ENCODE measurements around the gene PHF3.
A peak's percentile ranks its signal among the peaks of the same experiment; 100 is the strongest.

PHF3 gene

DNA sequence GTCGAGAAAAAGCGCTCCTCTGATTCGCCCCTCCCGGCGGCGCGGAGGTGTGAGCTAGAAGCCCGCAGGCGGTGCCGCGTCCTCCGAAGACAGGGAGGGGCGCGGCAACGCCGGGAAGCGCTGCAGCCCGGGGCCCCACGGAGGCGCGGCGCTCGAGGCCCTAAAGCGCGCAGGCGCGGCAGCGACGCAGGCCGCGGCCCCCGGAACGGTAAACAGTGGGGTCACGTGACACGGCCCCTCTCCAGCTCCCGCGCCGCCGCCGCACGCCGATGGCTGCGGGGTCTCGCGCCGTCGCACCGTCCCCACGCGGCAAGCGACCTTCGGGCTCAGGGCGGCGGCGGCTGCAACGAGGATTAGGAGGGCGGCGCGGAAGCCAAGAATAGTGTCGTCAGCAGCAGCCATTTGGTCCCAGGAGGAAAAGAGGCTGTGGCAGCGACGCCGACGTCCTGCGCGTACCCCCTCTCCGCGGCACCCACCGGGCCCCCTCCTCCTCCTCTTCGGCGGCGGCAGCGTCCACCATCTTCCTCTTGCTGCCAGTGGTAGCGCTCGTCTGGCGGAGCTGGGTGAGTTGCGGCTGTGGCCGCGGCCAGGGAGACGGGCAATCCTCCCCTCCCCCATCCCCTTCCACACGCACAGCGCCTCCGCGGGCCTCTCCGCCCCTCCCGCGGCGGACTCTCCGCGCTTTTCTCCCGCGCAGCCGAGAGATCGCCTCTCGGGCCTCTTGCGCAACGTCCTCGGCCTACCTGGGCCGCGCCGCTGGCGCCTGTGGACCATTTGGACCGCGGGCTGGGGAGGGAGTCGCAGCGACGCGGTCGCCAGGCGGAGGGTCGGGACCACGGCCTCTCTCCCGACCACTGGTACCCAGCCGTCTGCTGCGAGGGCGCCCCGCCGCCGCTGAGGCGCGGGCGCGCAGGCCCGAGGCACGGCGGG is at the start of gene PHF3:
Gene PHF3, plus strand, starts transcription at position 215 of the 930 bp plus-strand sequence. CDS start 10,750 bp downstream, outside the sequence.
- DNase-seq = peak; percentile 91

GRCh38 chr6:63589952-63590411 is 45.6 kb upstream of the PHF3 start:
- DNase-seq = no peak

DNA sequence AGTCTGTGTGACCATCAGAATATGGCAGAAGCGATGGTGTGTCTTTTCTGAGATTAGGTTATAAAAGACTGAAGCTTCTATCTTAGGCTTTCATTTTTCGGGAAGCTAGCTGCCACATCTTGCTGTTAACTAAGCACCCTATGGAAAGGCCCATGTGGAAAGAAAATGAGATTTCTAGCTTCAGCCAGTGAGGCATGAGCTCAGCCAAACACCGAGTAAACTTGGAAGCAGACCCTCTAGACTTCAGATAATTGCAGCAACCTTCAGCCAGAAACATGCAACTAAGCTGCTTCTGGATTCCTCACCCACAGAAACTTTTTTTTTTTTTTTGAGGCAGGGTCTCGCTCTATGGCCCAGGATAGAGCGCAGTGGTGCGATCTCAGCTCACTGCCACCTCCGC is 42.7 kb upstream of the PHF3 start:
- no peak for DNase-seq

- no peak for DNase-seq
These were observed 38.2 kb upstream of the PHF3 start for GRCh38 chr6:63597141-63598048.

DNA sequence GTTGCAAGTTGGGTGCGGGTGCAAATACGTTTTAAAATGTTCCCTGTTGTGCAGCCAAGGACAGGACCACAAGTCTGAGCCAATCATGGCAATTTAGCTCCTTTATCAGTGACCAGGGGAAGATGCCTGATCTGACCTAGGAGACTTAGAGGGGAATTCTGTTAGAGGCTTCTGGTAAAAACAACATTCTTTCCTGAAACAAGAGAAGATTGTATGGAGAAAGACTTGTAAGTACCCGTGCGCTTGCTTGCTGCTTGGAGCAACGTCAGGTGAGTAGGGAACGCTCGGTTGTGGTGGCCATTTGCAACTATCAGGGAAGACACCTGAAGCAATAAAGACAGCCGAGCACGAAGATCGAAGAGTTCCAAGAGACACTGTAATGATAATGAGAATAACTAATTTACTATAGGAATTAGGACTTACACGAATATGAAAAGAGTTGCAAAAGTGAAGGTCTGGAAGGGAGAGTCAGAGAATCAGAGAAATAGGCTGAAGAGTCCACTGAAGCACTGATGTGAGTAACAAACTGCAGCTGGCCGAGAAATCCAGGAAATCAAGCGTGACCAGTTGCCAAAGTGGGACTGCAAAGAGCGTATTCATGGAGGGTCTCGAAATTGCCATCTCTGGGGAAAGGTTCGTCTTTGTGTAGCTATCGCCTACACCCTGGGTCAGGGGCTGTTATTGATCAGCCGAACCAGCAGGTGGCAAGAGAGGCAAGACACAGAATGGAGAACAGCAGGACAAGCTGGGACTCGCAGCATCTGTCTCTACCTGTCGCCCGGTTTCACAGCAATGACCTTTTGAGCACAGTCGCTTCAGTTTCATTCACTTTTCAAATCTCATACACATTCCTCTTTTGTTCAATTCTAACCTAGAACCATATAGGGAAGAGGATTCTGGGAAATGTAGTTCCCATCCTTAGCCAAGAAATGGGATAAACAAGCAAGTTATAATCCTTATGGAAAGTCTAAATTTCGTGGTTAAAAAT is 37.3 kb upstream of the PHF3 start:
- peak; percentile 71 to 90 for DNase-seq

DNA sequence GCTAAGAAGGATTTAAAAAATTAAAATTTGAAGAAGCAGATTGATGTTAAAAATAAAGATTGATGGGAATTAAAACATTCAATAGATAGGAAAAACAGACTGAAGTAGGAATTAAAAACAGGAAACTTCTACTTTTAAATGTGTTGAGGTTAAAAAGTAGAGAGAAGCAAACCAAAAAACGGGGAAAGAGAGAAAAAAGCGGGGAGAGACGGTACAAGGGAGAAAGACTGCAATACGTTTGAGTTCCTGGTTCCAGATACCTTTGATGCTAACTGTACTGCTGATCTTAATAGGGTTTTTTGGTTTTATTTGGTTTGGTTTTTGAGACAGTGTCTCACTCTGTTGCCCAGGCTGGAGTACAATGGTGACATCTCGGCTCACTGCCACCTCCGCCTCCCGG is 36.4 kb upstream of the PHF3 start:
- no peak for DNase-seq

- DNase-seq = no peak
These were observed 35.5 kb upstream of the PHF3 start for GRCh38 chr6:63600136-63600535.

DNA sequence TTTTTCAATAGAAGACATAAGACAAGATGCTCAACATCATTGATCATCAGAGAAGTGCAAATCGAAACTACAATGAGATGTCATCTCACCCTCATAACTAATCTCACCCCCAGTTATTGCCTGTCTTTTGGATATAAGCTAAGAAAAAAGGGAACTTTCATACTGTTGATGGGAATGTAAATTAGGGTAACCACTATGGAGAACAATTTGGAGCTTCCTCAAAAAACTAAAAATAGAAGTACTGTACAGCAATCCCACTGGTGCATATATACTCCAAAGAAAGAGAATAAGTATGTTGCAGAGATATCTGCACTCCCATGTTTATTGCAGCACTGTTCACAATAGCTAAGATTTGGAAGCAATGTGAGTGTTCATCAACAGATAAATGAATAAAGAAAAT is 26.4 kb upstream of the PHF3 start:
- no peak for DNase-seq

DNA sequence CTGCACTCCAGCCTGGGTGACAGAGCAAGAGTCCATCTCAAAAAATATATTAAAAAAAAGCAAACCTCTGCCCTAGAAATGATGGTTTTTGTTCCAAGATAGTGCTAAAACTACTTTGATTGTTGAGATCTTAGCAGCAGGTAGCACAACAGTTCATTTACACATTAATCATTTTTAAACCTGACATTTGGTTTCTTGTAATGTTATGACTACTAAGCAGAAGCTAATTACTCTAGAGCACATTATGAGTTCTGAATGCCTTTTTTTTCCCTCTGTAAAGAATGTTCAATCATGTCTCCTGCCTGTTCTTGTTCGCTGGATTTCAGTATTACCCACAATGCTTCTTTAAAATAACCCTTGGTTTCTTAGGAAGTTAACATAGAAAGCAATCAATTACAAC is 24.7 kb upstream of the PHF3 start:
- DNase-seq = no peak

GRCh38 chr6:63611560-63611959 is 24.0 kb upstream of the PHF3 start:
- DNase-seq = no peak

- no peak for DNase-seq
These were observed 20.0 kb upstream of the PHF3 start for GRCh38 chr6:63615590-63615989.

GRCh38 chr6:63624091-63624490 is 11.5 kb upstream of the PHF3 start:
- DNase-seq = no peak

DNA sequence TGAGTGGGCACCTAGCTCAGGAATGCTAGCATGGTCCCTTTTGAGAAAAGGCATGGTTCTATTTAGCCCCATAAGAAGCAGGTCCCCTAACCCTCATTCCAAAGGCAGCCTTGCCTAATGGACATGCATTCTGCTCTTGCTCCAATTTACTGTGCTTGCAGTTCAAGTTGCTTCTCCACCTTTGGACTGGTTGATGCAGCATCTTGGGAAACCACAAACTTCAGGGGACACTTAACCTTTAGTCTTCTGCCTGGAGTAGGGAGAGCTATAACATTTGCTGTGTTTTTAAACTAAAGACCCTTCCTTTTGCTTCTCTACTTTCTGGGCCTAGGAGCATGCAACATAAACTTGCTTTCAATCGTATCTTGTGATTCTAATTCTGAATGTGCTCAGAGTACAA is 5.1 kb upstream of the PHF3 start:
- no peak for DNase-seq

DNA sequence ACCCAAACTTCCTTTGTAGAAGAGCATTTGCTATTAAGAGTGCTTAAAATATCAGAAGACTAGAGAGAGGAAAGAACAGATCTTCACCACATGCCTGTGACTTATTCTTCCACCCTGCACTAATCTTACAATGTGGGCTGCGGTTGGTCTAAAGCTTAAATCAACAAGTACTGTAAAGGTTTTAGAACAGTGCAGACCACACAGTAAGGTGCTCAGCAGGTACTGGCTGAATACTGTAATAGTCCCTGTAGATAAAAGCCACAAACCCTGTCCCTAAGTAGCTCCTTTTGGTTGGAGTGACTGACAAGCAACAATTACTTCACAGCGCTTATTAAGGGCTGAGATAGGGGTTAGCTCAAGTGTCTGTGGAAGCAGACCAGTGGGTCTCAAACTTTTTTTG is 972 bp upstream of the PHF3 start:
- no peak for DNase-seq

DNA sequence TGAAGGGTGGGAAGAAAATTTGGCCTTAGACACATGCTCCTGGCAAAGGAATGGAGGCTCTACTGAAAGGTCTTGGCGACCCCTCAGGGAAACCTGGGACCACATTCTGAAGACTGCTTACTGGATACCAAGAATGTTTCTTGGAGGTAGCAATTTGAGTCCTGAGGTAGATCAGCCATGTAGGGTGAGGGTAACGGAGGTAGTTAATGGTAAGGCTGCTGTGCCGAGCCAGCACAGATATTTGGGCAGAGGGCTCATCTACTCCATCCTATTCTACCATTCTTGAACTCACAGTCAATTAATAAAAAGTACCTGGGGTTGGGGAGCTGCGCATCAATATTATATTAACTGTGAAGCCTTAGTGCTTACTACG is 401 bp upstream of the PHF3 start:
- peak in 1 of 2 experiments; percentile 43 for DNase-seq

DNA sequence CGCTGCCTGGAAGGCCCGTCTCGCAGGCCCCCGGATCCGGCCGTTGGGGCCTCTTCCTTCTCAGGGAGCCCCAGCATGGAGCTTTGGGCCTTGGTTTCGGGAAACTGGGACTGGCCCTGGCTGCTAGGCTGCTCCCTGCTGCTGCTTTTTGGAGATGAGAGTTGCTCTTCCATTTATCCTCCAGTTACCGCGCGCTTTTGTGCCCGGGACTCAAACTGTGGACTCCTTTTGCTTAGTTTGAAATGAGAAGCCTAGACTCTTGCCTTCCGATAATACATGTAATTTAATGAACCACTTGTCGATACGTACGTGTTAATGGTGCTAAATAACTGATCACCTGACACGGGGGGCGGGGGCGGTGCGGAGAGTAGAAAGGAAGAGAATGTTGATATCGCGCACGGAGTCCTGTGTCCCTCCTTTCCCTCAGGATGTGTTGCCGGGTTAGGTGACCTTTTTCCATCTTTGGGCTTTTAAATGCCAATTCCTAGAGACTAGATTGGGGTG is 968 bp downstream of the PHF3 start:
- DNase-seq = peak; percentile 19 to 65

DNA sequence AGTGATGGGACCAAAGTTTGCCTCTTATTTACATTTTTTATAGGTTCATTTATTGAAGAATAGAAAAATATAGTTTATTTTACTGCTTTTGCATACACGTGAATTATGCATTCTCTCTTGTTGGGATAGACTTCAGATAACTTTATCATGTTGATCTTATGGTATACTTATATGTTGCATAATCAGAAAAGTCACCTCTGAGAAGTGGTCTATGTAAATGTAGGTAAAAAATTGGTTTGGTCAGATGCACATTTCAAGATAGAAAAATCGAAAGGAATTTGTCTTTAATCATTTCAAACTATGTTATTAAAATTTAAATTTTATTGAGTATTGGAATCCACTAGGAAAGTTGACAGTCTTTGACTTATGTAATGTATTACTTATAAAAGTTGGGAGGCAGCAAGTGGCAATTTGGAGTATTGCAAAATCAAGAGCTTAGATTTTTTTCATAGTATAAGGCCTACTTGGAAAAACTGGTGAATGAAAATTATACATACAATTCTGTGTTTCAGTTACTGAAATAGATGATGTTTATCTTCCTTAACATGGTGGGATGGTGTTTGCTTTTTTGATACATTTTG is 2.4 kb downstream of the PHF3 start:
- DNase-seq = no peak

GRCh38 chr6:63640062-63640461 is 4.5 kb downstream of the PHF3 start:
- DNase-seq = no peak

DNA sequence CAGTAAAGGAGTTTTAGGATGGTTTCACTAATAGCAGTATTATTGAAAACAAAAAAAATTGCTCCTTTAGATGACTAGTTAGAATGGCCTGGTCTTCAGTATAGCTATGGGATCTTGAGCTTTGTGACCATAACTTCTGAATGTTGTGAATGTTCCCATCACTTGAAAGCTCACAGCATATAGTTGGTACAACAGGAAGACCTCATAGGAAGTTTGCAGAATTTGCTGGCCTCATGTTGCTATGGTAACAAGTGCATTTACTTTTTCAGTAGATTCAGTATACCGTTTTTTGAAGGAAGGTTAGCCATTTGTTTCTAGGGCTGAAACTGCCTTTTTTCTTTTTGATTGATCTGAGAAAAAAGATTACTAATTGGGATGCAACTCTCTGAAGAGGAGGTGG is 8.3 kb downstream of the PHF3 start:
- DNase-seq = no peak

DNA sequence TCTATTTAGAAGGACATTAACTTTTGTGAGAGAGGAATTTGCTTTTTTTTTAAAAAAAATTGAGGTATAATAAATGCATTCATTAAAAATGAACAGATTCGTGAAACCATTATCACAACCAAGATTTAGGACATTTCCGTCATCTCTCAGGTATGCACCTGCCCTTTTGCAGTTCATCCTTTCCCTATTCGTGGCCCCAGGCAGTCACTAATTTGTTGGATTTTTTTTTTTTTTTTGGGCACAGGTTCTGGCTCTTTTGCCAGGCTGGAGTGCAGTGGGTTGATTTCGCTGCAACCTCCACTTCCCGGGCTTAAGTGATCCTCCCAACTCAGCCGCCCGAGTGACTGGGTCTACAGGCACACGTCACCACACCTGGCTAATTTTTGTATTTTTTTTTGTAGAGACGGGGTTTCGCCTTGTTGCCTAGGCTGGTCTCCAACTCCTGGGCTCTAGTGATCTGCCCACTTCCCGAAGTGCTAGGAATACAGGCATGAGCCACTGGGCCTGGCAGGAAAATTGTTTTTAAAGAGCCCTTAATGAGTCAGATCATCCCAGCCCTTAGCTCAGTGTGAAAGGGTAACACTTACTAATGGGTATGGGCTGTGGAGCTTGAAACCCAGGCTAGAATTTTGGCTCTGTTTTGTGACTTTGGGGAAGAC is 9.2 kb downstream of the PHF3 start:
- no peak for DNase-seq

GRCh38 chr6:63649269-63649668 is 13.7 kb downstream of the PHF3 start:
- no peak for DNase-seq
